ENCODE results near the gene CNIH2. TPM values are rescaled to one million over a fixed set of nuclear protein-coding genes. Genes with fewer than 3 reads are reported as not detected.

The CNIH2 gene
- total RNA-seq (2016; rRNA removed; fragmentation: Illumina TruSeq; extraction: Trizol) (0.18 and 0.60 TPM in 2 replicates), polyA plus RNA-seq (2011; rRNA removed) (0.25 and 0.69 TPM in 2 replicates), polyA minus RNA-seq (2011; rRNA and poly(A)+ RNA removed; ENCODE audit: low replicate concordance) (0.26 TPM in 1 of 2 replicates, not detected in the other), Bru-seq, nascent RNA (percentile 26 among the genes with signal in this experiment), BruChase-seq, experiment 1, labeled RNA remaining after a 6-hour chase (percentile 39 among the genes with signal in this experiment), BruChase-seq, experiment 2, labeled RNA remaining after a 2-hour chase (percentile 36 among the genes with signal in this experiment)
- total RNA-seq (2016; cell fraction: cytosol; rRNA removed; fragmentation: Illumina TruSeq; extraction: Trizol; ENCODE audit: low read depth), result 0.44 and 1.2 TPM in 2 replicates
- total RNA-seq (2016; cell fraction: insoluble cytoplasmic fraction; rRNA removed; fragmentation: Illumina TruSeq; extraction: Trizol), result 0.13 and 0.17 TPM in 2 replicates
- 1.2 TPM in 2 replicates for total RNA-seq (2016; cell fraction: membrane; rRNA removed; fragmentation: Illumina TruSeq; extraction: Trizol)
- total RNA-seq (2016; cell fraction: nucleus; rRNA removed; fragmentation: Illumina TruSeq; extraction: Trizol), result 0.47 and 0.69 TPM in 2 replicates
- polyA plus RNA-seq (2011; cell fraction: cytosol; rRNA removed), result 0.32 and 0.35 TPM in 2 replicates
- polyA plus RNA-seq (2011; cell fraction: nucleus; rRNA removed), result 0.47 and 0.55 TPM in 2 replicates
- 0.09 and 0.23 TPM in 2 replicates for polyA plus RNA-seq (2012)
- polyA plus RNA-seq (2016; cell fraction: cytosol; fragmentation: Illumina TruSeq; extraction: Trizol; ENCODE audit: low read depth), result 4.5 and 4.9 TPM in 2 replicates
- 0.73 and 0.97 TPM in 2 replicates for polyA plus RNA-seq (2016; cell fraction: insoluble cytoplasmic fraction; fragmentation: Illumina TruSeq; extraction: Trizol; ENCODE audit: low read depth)
- 4.7 and 4.8 TPM in 2 replicates for polyA plus RNA-seq (2016; cell fraction: membrane; fragmentation: Illumina TruSeq; extraction: Trizol; ENCODE audit: low read depth)
- 0.59 and 1.3 TPM in 2 replicates for polyA plus RNA-seq (2016; cell fraction: nucleus; fragmentation: Illumina TruSeq; extraction: Trizol; ENCODE audit: insufficient read depth, low read depth)
- not detected in 2 replicates for polyA minus RNA-seq (2011; cell fraction: cytosol; rRNA and poly(A)+ RNA removed)
- not detected in 2 replicates for polyA minus RNA-seq (2011; cell fraction: nucleus; rRNA and poly(A)+ RNA removed)
- long read RNA-seq, experiment 1, result 0 reads
- long read RNA-seq, experiment 2, result 0 reads

- Histone ChIP-seq H3K36me3 (replicated peaks in 1 of 2; ENCODE audit: control insufficient read depth in 1 of 2, insufficient read depth in 2 of 2, low read length in 2 of 2) (peaks cover 12 to 24% of the 10 kb centered on the region in 2 experiments), H4K20me1 (ENCODE audit: insufficient read depth, low read length) (peaks cover 6% of the 10 kb centered on the region), H3K27ac (ENCODE audit: extremely low read length, insufficient read depth, low read length) (no peak within 1 kb of the TSS), H3K27me3 (ENCODE audit: control insufficient read depth in 1 of 2, insufficient read depth in 2 of 2, low read length in 2 of 2) (peaks cover 3 to 9% of the 10 kb centered on the region in 2 experiments; a peak in 3 of 5 replicates), H3K4me2 (ENCODE audit: low read depth, low read length) (peak within 1 kb of the TSS; percentile 61), H3K9ac (ENCODE audit: insufficient read depth, low read depth, low read length) (peak within 1 kb of the TSS; percentile 22; the same call in 1 of the 2 replicates), H3K79me2 (ENCODE audit: insufficient read depth, low read length) (no peaks in the 10 kb centered on the region), H2AFZ (ENCODE audit: low read length) (no peak within 1 kb of the TSS), H3K4me1 (ENCODE audit: insufficient read depth, low read length) (peaks cover 36% of the 10 kb centered on the region), H3K9me3 (ENCODE audit: low read length) (no peaks in the 10 kb centered on the region), H3K4me3 (replicated peaks in 1 of 3; ENCODE audit: insufficient read depth in 1 of 3, low read depth in 2 of 3, low read length in 3 of 3) (peak within 1 kb of the TSS; percentile 26 to 55 (median 34); a peak in 3 of 6 replicates)
- ChIA-PET CTCF (ENCODE audit: low intra/inter-chr PET ratio, low total read pairs) (no interaction called here), POLR2A (interaction anchor here (0.9 to 1.1 kb wide), 2 partner anchors 9 to 11 kb away, joined by 5 read pairs; partner anchors contain the start of genes RAB1B and YIF1A)
- no peak for FAIRE-seq
- ATAC-seq, result peak; percentile 39
- no TSS peak for BruUV-seq (replicated peaks)
- WGBS (ENCODE audit: low lambda C conversion rate), result no CpG with 5 or more reads among the region's 84 CpGs
- intact Hi-C loops (cut with micrococcal nuclease; ENCODE audit: unreplicated experiment), result no loop called here
- in situ Hi-C loops (cut with HindIII; ENCODE audit: extremely low pct_ligation_motif_present, low pct_unique_long_range_greater_than_20kb), result no loop called here
- DNase-seq (ENCODE audit: low spot score), result no peak
- TF ChIP-seq HNF4G (IDR thresholded peaks at IDR 0.05; ENCODE audit: borderline replicate concordance, low read depth, low read length), result peak; percentile 54; the same call in 1 of the 2 replicates
- no peak; the same call in 1 of the 2 replicates for TF ChIP-seq HNF4G (CRISPR knock-in tag; IDR thresholded peaks at IDR 0.05; ENCODE audit: borderline replicate concordance, low read depth)
- TF ChIP-seq FOXM1 (CRISPR knock-in tag; IDR thresholded peaks at IDR 0.05), result no peak
- TF ChIP-seq XBP1 (CRISPR knock-in tag; IDR thresholded peaks at IDR 0.05), result no peak
- peak; percentile 7; the same call in 1 of the 2 replicates for TF ChIP-seq SALL1 (CRISPR knock-in tag; IDR thresholded peaks at IDR 0.05)
- TF ChIP-seq ELK4 (CRISPR knock-in tag; IDR thresholded peaks at IDR 0.05; ENCODE audit: borderline replicate concordance), result no peak
- no peak for TF ChIP-seq MBNL3 (CRISPR knock-in tag; conservative IDR thresholded peaks at IDR 0.05)
- TF ChIP-seq ZNF710 (CRISPR knock-in tag; IDR thresholded peaks at IDR 0.05; ENCODE audit: borderline replicate concordance), result peak; percentile 43; the same call in 1 of the 2 replicates
- no peak for TF ChIP-seq AKNA (CRISPR knock-in tag; IDR thresholded peaks at IDR 0.05; ENCODE audit: borderline replicate concordance)
Measured at GRCh38 chr11:66277471-66278362, at the start of gene CNIH2. CNIH2 (plus strand) TSS chr11:66278175; CDS start chr11:66278457, 282 bp downstream.

All from HepG2 (cell line).